Measurements from ENCODE around the gene LETMD1. TPM values are rescaled to one million over a fixed set of nuclear protein-coding genes. Genes with fewer than 3 reads are reported as not detected.
A peak's percentile ranks its signal among the peaks of the same experiment; 100 is the strongest.

The LETMD1 gene
- total and polyA plus RNA-seq, 2 of the 13 experiments (the other 11 are each of a cell fraction or from before 2014, with no cell fraction given): 43.3 to 87.7 TPM

GRCh38 chr12:51083126-51083833, 35.2 kb downstream of the LETMD1 start, which contains the start of gene CSRNP2 (continued):
- TF ChIP-seq ZBTB4 (CRISPR knock-in tag; IDR thresholded peaks at IDR 0.05; ENCODE audit: borderline replicate concordance) (no peak), ZNF275 (CRISPR knock-in tag; IDR thresholded peaks at IDR 0.05; ENCODE audit: borderline replicate concordance) (no peak), TFDP2 (CRISPR knock-in tag; IDR thresholded peaks at IDR 0.05) (peak; percentile 79), SALL2 (CRISPR knock-in tag; IDR thresholded peaks at IDR 0.05) (no peak; the same call in 1 of the 2 replicates), BCL3 (CRISPR knock-in tag; IDR thresholded peaks at IDR 0.05) (no peak; the same call in 1 of the 2 replicates), ZNF614 (CRISPR knock-in tag; IDR thresholded peaks at IDR 0.05; ENCODE audit: borderline replicate concordance) (0 out of 2 replicates have a peak, but pooled peaks have one; percentile 58), MED1 (CRISPR knock-in tag; IDR thresholded peaks at IDR 0.05) (peak; percentile 77), ARID3A (IDR thresholded peaks at IDR 0.05; ENCODE audit: low read depth, low read length) (no peak), MLXIP (CRISPR knock-in tag; IDR thresholded peaks at IDR 0.05; ENCODE audit: borderline replicate concordance) (0 out of 2 replicates have a peak, but pooled peaks have one; percentile 53), ZBTB1 (CRISPR knock-in tag; IDR thresholded peaks at IDR 0.05; ENCODE audit: borderline replicate concordance) (no peak), EP300 (IDR thresholded peaks at IDR 0.05; ENCODE audit: low read depth in 2 of 2, low read length in 2 of 2) (0 out of 4 replicates have a peak, but pooled peaks of 1 of the 2 experiments have one; percentile 38), EP300 (CRISPR knock-in tag; IDR thresholded peaks at IDR 0.05; ENCODE audit: borderline replicate concordance) (no peak), ZEB1 (IDR thresholded peaks at IDR 0.05; ENCODE audit: insufficient replicate concordance, low read depth) (no peak), PCBP2 (optimal IDR thresholded peaks at IDR 0.05; ENCODE audit: low read depth, low read length, poor library complexity, severe bottlenecking) (no peak), DNMT1 (CRISPR knock-in tag; IDR thresholded peaks at IDR 0.05) (peak; percentile 63; the same call in 1 of the 2 replicates)
